Islet precursor cell (in vitro differentiated cells): Measurements from ENCODE around the gene CLSTN3.

Experiments
- DNase-seq: peaks from one replicate; pipeline ENCODE4 v3.0.0-alpha.2; 2018

CLSTN3 gene

GRCh38 chr12:7129872-7130691 is at the start of gene CLSTN3:
Gene CLSTN3, plus strand, starts transcription at chr12:7130371. Its CDS starts 278 bp downstream, at chr12:7130649.
- peak; percentile 96 for DNase-seq

- no peak for DNase-seq
Observed at GRCh38 chr12:7081037-7081436, 49.1 kb upstream of the CLSTN3 start.

- DNase-seq = no peak
Observed at GRCh38 chr12:7083125-7083524, 47.0 kb upstream of the CLSTN3 start.

GRCh38 chr12:7089196-7089871 is 40.8 kb upstream of the CLSTN3 start:
- DNase-seq = peak; percentile 50

- DNase-seq = peak; percentile 54
Observed at GRCh38 chr12:7090222-7090998, 39.8 kb upstream of the CLSTN3 start.

GRCh38 chr12:7091171-7091570 is 39.0 kb upstream of the CLSTN3 start:
- no peak for DNase-seq

- no peak for DNase-seq
Observed at GRCh38 chr12:7091660-7092228, 38.4 kb upstream of the CLSTN3 start.

GRCh38 chr12:7092229-7092985 is 37.8 kb upstream of the CLSTN3 start, which contains the start of gene C1R:
Gene C1R, minus strand, starts transcription at chr12:7092445. Its CDS starts 57 bp downstream, at chr12:7092388.
- DNase-seq = peak; percentile 74

GRCh38 chr12:7092986-7093460 is 37.1 kb upstream of the CLSTN3 start:
- no peak for DNase-seq

- no peak for DNase-seq
Observed at GRCh38 chr12:7093486-7093885, 36.7 kb upstream of the CLSTN3 start.

GRCh38 chr12:7093892-7094291 is 36.3 kb upstream of the CLSTN3 start:
- DNase-seq = no peak

GRCh38 chr12:7096006-7096932 is 33.9 kb upstream of the CLSTN3 start:
- DNase-seq = no peak

- DNase-seq = no peak
Observed at GRCh38 chr12:7096979-7097378, 33.2 kb upstream of the CLSTN3 start.

GRCh38 chr12:7099290-7099996 is 30.7 kb upstream of the CLSTN3 start:
- DNase-seq = no peak

- DNase-seq = no peak
Observed at GRCh38 chr12:7100239-7100638, 29.9 kb upstream of the CLSTN3 start.

GRCh38 chr12:7101047-7101693 is 29.0 kb upstream of the CLSTN3 start:
- DNase-seq = no peak

- no peak for DNase-seq
Observed at GRCh38 chr12:7101694-7102131, 28.5 kb upstream of the CLSTN3 start.

GRCh38 chr12:7102582-7102981 is 27.6 kb upstream of the CLSTN3 start:
- no peak for DNase-seq

- no peak for DNase-seq
Observed at GRCh38 chr12:7103837-7104584, 26.2 kb upstream of the CLSTN3 start.
